Stimulated activated CD4-positive, alpha-beta T cell treated with anti-CD3 and anti-CD28 coated beads, Interleukin-15, amount 100 ng/mL, for 1 hour (primary cell): ENCODE data around the gene HBP1.
"Not testable (repeated sequence)": the region's sequence is repeated elsewhere in the genome, so short reads cannot be mapped to it uniquely, and the experiment has no call there.

Experiments
- DNase-seq, 2 donors: peaks; one replicate each; pipeline ENCODE4 v3.0.0-alpha.2; 2020; ENCODE audit warnings: low read depth in 1 of 2, low spot score in 1 of 2

Gene HBP1

GRCh38 chr7:107154826-107155225, 14.0 kb upstream of the HBP1 start:
- DNase-seq: no peak

GRCh38 chr7:107155726-107156125, 13.1 kb upstream of the HBP1 start:
- DNase-seq: not testable (repeated sequence)

GRCh38 chr7:107157091-107157490, 11.7 kb upstream of the HBP1 start:
- no peak for DNase-seq

GRCh38 chr7:107158028-107158427, 10.8 kb upstream of the HBP1 start:
- no peak for DNase-seq

- DNase-seq: no peak
Observed at GRCh38 chr7:107160389-107160788, 8.4 kb upstream of the HBP1 start.

GRCh38 chr7:107161415-107161814, 7.4 kb upstream of the HBP1 start:
- no peak for DNase-seq

GRCh38 chr7:107162475-107162874, 6.3 kb upstream of the HBP1 start:
- no peak for DNase-seq

GRCh38 chr7:107164092-107164491, 4.7 kb upstream of the HBP1 start:
- no peak for DNase-seq

- DNase-seq: no peak
Observed at GRCh38 chr7:107165341-107165740, 3.5 kb upstream of the HBP1 start.

- DNase-seq: no peak
Observed at GRCh38 chr7:107166736-107167426, 1.9 kb upstream of the HBP1 start.

GRCh38 chr7:107167483-107168232, 1.1 kb upstream of the HBP1 start:
- peak in 1 of 2 donors; percentile 44 for DNase-seq

GRCh38 chr7:107169120-107170050, 582 bp downstream of the HBP1 start:
- DNase-seq: peak; percentile 61 to 69

GRCh38 chr7:107170051-107170915, 1.5 kb downstream of the HBP1 start:
- no peak for DNase-seq

- DNase-seq: no peak
Observed at GRCh38 chr7:107171496-107171895, 2.7 kb downstream of the HBP1 start.

- DNase-seq: no peak
Observed at GRCh38 chr7:107172276-107173032, 3.7 kb downstream of the HBP1 start.

GRCh38 chr7:107173191-107173590, 4.4 kb downstream of the HBP1 start:
- DNase-seq: no peak

- no peak for DNase-seq
Observed at GRCh38 chr7:107173691-107174406, 5.0 kb downstream of the HBP1 start.

GRCh38 chr7:107179326-107180164, 10.7 kb downstream of the HBP1 start:
- no peak for DNase-seq
